ENCODE results near the gene FOXI1.

The FOXI1 gene

DNA sequence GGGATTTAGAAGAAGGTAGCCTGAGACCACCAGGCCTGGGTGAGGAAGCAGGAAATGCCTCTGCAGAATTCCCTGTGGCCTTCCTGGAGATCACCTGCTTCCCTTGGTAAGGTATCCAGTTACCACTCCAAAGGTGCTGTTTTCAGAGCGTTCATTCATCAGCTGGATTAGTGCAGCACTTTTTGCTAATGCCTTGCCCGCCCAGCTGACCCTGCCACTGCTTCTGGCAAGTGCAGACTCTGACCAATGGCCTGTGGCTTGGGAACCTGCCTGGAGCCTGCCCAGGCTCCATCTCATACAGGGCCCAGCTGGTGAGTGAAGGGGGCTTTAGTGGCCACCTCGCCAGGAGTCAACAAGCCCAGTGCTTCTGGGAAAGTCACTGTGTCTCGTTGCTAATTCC lies 48.6 kb downstream of the FOXI1 start:
- no peak for DNase-seq

DNA sequence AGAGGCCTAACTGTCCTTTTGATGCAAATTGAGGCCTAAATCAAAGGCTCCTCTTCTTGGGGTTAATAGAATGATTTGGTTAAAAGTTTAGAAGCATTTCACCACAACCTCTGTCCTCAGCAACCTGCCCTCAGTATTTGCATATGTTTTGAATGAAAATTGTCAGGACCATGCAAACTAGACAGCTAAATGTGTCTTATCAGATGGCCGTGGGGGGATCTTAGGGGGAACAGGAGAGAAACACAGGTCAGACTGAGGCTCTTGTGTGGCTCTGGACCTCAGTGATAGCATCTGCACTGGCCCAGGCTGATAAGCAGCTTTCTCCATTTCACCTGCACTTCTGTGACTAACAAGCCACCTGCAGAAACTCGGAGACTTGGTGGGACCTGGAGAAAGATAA lies 49.0 kb downstream of the FOXI1 start:
- DNase-seq, result no peak

DNA sequence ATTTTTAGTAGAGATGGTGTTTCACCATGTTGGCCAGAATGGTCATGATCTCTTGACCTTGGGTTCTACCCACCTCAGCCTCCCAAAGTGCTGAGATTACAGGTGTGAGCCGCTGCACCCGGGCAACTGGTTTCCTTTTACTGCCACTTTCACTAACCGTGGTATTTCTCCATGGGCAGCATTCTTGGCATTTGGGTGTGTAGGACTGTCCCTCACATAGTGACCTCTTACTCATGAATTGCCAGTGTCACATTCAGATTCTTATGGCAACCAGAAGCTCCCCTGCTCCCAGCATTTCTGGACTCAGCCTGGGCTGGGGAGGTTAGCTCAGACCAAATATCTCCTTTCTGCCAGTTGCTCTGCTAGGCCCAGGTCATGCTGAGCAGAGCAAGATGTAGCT lies 50.1 kb downstream of the FOXI1 start:
- no peak for DNase-seq

DNA sequence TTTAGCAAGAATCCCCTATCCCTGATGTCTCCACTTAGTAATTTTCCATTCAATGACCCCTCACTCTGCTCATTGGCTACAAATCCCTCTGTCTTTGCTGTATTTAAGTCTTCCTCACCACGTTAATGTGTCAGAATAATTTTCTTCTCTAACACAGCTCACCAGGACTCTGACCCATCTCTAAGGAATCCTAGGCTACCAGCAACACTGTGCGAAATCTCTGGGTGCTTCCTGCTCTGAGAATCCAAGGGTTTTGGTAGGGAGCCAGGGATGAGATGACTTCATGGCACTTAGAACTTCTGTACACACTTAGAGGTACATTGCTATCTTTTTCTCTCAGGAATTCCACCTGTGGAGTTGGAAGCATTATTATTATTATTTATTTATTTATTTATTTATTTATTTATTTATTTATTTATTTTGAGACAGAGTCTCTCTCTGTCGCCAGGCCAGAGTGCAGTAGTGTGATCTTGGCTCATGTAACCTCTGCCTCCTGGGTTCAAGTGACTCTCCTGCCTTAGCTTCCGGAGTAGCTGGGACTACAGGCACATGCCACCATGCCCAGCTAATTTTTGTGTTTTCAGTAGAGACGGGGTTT lies 53.5 kb downstream of the FOXI1 start:
- no peak for DNase-seq
